GM19043 (cell line): ENCODE data around the gene ENPP6.
"Not testable (repeated sequence)": the region's sequence is repeated elsewhere in the genome, so short reads cannot be mapped to it uniquely, and the experiment has no call there.

Experiments
- ATAC-seq: cut with Tn5 transposase; IDR thresholded peaks from one replicate; pipeline ENCODE4 v1.9.1; 2021; ENCODE audit warnings: low read depth; ENCODE audit not compliant: unreplicated experiment

The ENPP6 gene

GRCh38 chr4:184066584-184067300, 150.9 kb downstream of the ENPP6 start:
- ATAC-seq: no peak

- ATAC-seq: no peak
These were observed 152.8 kb downstream of the ENPP6 start for GRCh38 chr4:184064877-184065276.

GRCh38 chr4:184062769-184063168, 154.9 kb downstream of the ENPP6 start:
- no peak for ATAC-seq

GRCh38 chr4:184061582-184061981, 156.1 kb downstream of the ENPP6 start:
- ATAC-seq: no peak

- ATAC-seq: no peak
These were observed 158.6 kb downstream of the ENPP6 start for GRCh38 chr4:184059099-184059498.

DNA sequence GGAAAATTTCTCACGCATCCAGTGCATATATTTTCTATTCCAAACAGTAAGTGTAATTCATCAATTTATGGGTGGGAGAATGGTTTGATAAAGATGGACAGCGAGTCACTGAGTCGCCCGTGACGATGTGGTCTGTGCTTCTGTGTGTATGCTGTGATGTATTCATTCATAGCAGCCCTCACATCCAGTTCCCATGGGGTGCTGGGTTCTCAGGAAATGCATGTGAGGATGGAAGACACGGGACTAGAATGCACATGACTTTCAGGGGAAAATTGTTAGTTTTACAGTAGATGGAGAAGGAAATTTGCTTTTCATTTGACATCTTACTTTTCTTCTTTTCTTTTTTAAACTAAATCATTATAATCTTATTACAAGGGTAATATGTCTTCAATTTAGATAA, 159.6 kb downstream of the ENPP6 start:
- no peak for ATAC-seq

DNA sequence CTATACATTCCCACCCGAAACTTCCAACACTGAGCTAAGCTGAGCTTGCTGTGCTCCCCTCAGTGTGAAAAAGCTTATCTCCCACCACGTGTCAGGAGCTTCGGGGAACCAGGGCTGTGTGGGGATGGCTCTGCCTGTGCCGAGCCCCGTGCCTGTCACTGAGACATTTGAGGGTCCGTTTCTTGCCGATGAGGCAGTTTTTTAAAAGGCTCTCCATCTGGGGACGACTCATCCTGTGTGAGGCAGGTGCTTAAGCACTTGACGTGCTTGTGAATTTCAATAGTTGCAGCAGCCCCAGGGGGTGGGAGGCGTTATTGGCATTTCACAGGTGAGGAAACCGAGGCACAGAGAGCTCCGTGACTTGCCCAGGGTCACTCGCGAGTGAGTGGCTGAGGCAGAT, 160.8 kb downstream of the ENPP6 start:
- no peak for ATAC-seq

DNA sequence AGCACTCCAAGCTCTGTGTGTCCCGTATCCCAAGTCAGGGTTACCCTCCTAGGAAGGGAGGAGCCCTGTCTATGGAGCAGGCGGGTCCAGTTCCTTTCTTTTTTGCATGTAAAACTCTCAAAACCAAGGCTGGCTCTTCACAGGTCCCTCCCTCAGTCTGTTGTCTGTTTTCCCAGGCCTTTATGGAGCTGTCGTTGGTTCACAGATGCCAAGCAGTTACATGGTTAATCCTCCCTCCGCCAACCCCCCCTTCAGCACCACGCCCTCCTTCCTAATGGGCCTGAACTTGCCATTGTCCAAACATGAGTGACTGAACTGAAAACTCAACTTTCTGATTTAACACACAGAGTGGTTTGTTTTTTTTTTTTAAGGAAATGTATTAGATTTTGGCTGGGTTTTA, 164.2 kb downstream of the ENPP6 start:
- no peak for ATAC-seq

- ATAC-seq: no peak
These were observed 165.1 kb downstream of the ENPP6 start for GRCh38 chr4:184052616-184053015.

- ATAC-seq: not testable (repeated sequence)
These were observed 166.4 kb downstream of the ENPP6 start for GRCh38 chr4:184051262-184051661.

GRCh38 chr4:184046148-184046547, 171.5 kb downstream of the ENPP6 start:
- no peak for ATAC-seq

GRCh38 chr4:184041156-184041555, 176.5 kb downstream of the ENPP6 start:
- ATAC-seq: no peak

GRCh38 chr4:184039963-184040383, 177.7 kb downstream of the ENPP6 start:
- ATAC-seq: no peak
